ENCODE data around the gene RPL7A.

DNA sequence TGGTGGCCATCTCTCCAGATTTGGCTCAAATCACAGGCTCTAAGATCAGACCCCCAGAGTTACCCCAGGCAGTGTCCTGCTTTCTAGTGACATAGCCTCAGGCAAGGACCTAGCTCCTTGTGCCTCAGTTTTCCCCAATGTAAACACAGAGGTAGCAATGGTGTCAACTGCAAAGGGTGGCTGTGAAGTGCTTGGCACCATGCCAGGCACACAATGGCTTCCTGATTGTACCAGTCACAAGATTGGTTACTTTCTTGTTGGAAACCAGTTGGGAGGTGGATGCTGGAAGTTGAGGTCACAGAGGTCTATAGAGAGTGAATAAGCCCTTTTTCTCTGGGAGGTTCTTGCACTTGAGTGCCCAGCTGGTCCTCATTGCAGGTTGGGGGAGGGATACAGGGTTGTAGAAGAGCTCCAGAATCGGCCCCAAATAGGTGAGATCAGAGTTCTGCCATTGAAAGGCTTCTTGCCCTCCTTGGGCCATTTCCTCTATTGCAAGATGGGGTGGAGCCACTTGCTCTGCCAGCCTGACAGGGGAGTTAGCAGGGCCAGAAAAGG, 30.5 kb downstream of the RPL7A start:
- TF ChIP-seq, protein P1, sequence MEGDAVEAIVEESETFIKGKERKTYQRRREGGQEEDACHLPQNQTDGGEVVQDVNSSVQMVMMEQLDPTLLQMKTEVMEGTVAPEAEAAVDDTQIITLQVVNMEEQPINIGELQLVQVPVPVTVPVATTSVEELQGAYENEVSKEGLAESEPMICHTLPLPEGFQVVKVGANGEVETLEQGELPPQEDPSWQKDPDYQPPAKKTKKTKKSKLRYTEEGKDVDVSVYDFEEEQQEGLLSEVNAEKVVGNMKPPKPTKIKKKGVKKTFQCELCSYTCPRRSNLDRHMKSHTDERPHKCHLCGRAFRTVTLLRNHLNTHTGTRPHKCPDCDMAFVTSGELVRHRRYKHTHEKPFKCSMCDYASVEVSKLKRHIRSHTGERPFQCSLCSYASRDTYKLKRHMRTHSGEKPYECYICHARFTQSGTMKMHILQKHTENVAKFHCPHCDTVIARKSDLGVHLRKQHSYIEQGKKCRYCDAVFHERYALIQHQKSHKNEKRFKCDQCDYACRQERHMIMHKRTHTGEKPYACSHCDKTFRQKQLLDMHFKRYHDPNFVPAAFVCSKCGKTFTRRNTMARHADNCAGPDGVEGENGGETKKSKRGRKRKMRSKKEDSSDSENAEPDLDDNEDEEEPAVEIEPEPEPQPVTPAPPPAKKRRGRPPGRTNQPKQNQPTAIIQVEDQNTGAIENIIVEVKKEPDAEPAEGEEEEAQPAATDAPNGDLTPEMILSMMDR (conservative IDR thresholded peaks at IDR 0.05; ENCODE audit: low read length) = no peak
- TF ChIP-seq EZH2phosphoT487 (IDR thresholded peaks at IDR 0.05; ENCODE audit: borderline replicate concordance, low read depth, low read length) = no peak

All from OCI-LY7 (cell line).